Epithelial cell of esophagus (primary cell): ENCODE data around the gene PDZK1IP1.

Source experiments
- DNase-seq: peaks from one replicate; pipeline ENCODE4 v3.0.0; 2010; ENCODE audit warnings: low read depth
- H3K4me3 ChIP-seq: 2 replicates; pipeline ENCODE4 v1.5.1; 2011; ENCODE audit warnings: mild to moderate bottlenecking, low read length, control low read depth
- TF ChIP-seq, protein P1 (sequence below): IDR thresholded peaks from 2 replicates; pipeline ENCODE4 v1.5.1; 2011; ENCODE audit warnings: low read depth, mild to moderate bottlenecking, low read length, control low read depth, inconsistent platforms; ENCODE audit not compliant: insufficient read depth; ENCODE audit errors: missing control alignments

PDZK1IP1 gene

DNA sequence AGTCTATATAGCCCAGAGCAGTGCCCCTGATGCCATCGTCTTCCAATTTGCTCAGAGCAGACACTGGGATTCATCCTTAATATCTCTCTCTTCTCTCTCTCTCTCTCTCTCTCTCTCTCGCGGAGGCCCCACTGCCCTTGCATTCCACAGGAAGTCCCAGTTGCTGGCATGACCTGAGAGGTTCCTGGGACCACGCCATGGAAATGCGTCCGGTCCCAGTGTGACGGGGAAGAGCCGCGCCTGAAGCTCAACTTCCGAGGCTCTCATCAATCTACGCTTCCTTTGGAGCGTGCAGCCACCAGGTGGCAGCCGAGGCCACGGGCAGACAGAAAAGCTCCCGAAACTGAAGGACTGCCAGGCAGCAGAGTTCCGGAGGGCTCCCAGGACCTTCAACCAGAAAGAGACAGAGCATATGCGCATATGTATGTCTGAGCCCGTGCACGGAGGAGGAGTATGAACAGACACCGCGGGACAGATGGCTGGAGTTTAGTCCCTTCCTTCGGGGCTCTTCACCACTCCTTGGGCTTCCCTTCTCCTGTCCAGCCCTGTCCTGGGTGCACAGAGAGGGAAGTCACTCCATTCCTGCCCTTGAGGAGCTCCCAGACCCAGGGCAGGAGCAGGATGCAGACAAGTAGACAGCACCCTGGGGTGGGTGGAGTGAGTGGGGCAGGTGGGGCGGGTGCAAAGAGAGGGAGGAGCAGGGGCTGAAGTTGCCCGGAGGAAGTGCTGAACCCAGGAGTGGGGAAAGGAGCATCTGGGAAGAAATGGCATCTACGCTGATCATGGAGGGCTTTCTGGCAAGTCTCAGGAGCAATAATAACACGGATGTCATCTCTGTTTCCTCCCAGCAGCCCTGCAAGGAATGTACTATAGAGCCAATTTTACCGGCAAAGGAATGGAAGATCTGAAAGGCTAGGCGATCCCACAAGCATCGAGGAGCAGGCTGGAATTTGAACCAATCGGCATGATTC lies 10.5 kb downstream of the PDZK1IP1 start:
- H3K4me3 ChIP-seq = peak overlapping the region; percentile 55
- TF ChIP-seq, protein P1, sequence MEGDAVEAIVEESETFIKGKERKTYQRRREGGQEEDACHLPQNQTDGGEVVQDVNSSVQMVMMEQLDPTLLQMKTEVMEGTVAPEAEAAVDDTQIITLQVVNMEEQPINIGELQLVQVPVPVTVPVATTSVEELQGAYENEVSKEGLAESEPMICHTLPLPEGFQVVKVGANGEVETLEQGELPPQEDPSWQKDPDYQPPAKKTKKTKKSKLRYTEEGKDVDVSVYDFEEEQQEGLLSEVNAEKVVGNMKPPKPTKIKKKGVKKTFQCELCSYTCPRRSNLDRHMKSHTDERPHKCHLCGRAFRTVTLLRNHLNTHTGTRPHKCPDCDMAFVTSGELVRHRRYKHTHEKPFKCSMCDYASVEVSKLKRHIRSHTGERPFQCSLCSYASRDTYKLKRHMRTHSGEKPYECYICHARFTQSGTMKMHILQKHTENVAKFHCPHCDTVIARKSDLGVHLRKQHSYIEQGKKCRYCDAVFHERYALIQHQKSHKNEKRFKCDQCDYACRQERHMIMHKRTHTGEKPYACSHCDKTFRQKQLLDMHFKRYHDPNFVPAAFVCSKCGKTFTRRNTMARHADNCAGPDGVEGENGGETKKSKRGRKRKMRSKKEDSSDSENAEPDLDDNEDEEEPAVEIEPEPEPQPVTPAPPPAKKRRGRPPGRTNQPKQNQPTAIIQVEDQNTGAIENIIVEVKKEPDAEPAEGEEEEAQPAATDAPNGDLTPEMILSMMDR = peak; percentile 97
- DNase-seq = peak; percentile 93

DNA sequence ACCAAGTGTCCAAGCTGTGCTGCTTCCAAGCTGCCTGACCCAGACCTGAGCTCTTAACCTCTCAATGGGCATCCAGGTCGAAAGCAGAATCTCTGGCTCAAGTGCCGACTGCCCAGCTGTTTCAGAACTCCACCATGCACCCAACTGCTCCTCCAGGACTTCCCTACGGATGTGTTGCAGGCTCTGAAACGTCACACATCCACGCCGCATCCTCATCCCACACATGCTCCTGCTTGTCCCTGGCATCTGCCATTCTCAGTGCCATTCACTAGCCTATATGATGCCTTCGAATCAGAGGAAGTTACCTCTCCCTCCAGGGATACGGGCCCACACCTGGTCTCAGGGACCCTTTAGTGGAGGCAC lies 11.2 kb downstream of the PDZK1IP1 start:
- peak overlapping the region; percentile 55 for H3K4me3 ChIP-seq
- DNase-seq = no peak
- TF ChIP-seq, protein P1 = no peak

DNA sequence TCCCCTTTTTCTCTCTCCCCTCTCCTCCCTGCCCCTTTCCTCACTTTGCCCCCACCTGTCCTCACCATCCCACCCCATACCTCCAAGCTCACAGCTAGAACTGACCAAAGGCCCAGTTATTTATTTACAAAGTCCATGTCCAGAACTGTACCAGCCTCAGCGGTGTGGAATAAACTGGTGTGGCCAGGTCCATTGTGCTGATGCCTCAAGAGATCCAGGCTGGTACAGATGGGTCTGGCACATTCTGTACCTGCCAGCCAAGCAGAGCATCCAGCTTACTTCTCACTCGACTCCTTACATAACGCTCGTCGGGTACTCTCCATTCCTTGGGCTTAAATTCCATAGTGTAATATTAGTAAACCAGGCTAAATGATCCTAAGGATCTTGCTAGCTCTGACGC lies 11.8 kb downstream of the PDZK1IP1 start:
- H3K4me3 ChIP-seq = no peak overlapping the region
- DNase-seq = no peak
- TF ChIP-seq, protein P1 = no peak

DNA sequence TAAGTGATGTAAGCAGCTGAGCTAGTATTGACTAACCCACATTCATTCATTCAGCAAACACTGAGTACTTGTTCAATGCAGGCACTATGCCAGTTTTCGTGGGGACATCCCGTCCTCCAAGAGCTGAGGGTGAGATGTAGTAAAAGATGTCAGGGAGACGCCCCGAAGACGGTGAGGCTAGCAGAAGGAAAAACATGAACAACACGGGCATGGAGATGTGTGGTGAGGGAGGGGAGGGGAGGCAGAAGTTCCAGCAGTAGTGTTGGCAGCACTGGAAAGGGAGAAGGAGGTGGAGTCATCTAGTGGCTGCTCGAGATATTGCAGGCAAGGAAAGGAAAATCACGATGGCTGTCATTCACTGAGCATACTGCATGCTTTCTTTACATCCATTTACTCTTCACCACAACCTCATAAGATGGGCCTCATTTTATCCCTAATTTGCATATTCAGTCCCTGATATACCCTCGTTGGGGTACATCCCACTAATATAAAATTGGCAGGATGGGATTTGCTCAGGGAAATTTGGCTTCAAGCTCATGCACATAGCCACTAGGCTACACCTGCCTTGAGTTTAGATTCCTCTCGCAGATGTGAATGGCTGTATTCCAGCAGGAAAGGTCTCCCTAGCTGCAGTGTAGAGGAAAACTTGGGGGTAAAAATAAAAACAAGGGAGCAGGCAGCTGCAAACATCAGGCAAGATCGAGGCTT lies 14.5 kb downstream of the PDZK1IP1 start:
- no peak overlapping the region for H3K4me3 ChIP-seq
- DNase-seq = peak; percentile 73

DNA sequence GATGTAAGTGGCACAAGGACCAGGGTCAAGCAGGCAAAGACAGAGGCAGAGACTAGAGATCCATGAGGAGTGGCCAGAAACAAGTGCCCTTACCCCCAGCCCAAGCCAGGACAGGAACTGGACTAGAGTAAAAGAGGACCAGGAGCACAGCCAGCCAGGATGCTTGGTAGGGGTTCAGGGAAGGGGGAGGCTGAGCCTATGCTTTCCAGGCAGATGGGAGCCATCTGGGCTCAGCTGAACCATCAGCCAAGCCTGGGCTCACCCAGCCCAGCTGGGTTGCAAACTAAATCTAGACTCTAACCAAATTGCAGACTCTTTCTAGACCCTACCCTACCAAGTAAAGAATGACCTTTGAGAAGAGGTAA lies 15.2 kb downstream of the PDZK1IP1 start:
- no peak for DNase-seq

More for the DNA sequence above, 14.5 kb downstream of the PDZK1IP1 start:
- TF ChIP-seq, protein P1 = peak; percentile 100

DNA sequence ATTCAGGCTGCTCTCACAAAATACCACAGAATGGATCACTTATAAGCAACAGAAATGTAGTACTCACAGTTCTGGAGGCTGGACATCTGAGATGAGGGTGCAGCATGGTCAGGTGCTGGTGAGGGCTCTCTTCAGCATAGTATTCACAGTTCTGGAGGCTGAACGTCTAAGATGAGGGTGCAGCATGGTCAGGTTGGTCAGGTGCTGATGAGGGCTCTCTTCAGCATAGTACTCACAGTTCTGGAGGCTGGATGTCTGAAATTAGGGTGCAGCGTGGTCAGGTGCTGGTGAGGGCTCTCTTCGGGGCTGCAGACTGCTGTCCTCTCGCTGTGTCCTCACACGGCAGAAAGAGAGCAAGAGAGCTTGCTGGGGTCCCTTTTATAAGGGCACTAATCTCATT lies 17.1 kb downstream of the PDZK1IP1 start:
- no peak for DNase-seq
- TF ChIP-seq, protein P1 = no peak
- H3K4me3 ChIP-seq = no peak overlapping the region

More for the DNA sequence above, 15.2 kb downstream of the PDZK1IP1 start:
- TF ChIP-seq, protein P1 = peak; percentile 1
- H3K4me3 ChIP-seq = no peak overlapping the region
